ENCODE data around the gene SBSN. TPM values are rescaled to one million over a fixed set of nuclear protein-coding genes. Genes with fewer than 3 reads are reported as not detected.
A peak's percentile ranks its signal among the peaks of the same experiment; 100 is the strongest.

The SBSN gene, protein sequence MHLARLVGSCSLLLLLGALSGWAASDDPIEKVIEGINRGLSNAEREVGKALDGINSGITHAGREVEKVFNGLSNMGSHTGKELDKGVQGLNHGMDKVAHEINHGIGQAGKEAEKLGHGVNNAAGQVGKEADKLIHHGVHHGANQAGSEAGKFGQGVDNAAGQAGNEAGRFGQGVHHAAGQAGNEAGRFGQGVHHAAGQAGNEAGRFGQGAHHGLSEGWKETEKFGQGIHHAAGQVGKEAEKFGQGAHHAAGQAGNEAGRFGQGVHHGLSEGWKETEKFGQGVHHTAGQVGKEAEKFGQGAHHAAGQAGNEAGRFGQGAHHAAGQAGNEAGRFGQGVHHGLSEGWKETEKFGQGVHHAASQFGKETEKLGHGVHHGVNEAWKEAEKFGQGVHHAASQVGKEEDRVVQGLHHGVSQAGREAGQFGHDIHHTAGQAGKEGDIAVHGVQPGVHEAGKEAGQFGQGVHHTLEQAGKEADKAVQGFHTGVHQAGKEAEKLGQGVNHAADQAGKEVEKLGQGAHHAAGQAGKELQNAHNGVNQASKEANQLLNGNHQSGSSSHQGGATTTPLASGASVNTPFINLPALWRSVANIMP
- total RNA-seq (2014; rRNA removed; shearing (Covaris generic)), result 0.11 TPM in 1 of 2 replicates, not detected in the other

DNA sequence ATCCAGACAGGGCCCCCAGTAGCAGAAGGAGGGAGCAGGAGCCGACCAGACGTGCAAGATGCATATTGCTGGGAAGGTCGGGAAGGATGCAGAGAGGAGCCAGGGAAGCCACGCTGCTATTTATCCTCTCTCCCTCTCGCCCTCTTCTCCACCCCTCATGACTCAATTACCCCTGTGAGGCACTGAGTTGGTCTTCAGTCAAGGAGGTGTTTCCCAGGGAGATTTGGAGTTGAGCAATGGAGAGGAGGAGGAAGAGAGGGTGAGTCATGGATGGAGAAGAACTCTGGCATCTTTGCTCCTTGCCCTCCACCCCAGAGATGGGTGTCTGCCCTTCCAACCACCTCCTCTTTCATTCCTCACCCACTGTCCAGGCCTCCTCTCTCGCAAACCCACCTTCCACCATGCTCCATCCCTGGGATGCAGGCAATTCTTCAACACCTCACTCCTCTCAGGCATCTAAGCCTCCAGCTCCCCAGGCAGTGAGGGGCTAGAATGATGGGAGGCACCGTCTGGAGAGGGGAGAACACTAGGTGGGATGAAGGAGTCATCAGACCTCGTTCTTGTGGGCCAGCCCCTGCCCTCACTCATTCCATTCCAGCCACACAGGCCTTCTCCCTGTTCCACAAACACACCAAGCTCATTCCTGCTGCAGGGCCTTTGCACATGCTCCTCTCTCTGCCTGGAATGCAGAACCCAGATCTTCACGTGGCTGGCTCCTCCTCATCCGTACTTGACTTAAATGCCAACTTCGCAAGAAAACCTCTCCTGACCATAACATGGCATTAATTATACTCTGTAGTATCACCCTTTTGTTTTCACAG lies at the start of gene SBSN:
Gene SBSN, minus strand, starts transcription at position 94 of the 821 bp plus-strand sequence. Its CDS starts 30 bp downstream, at position 64.
- peak; percentile 51 for DNase-seq (ENCODE audit: low read depth)

GRCh38 chr19:35571406-35571965 lies 43.4 kb upstream of the SBSN start:
- no peak for DNase-seq (ENCODE audit: low read depth)

DNA sequence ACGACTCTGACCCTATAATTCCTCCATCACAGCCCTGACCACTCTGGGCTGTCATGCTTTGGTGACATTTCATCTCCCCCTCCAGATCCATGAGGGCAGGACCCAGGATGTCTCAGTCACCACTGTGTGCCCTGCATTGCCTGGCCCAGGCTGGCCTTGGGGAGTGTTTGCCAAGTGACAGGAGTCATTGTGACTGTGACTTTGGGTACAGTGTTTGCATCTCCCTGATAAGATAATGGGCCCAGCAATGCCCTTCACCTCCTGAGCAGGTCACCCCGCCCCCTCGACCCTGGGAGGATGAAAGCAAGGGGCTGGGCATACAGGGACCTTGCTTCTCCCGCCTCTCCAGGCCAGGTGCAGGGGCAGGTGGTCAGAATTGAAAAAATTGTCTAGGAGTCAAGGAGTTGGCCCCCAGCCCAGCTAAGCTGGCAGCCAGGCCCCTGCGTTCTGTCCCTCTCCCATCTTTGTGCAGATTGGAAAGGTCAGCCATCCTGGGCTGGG lies 41.2 kb upstream of the SBSN start:
- no peak for DNase-seq (ENCODE audit: low read depth)

- DNase-seq (ENCODE audit: low read depth), result no peak
These were observed 38.6 kb upstream of the SBSN start for GRCh38 chr19:35566738-35567137.

- no peak for DNase-seq (ENCODE audit: low read depth)
These were observed 37.1 kb upstream of the SBSN start for GRCh38 chr19:35565016-35565856.

DNA sequence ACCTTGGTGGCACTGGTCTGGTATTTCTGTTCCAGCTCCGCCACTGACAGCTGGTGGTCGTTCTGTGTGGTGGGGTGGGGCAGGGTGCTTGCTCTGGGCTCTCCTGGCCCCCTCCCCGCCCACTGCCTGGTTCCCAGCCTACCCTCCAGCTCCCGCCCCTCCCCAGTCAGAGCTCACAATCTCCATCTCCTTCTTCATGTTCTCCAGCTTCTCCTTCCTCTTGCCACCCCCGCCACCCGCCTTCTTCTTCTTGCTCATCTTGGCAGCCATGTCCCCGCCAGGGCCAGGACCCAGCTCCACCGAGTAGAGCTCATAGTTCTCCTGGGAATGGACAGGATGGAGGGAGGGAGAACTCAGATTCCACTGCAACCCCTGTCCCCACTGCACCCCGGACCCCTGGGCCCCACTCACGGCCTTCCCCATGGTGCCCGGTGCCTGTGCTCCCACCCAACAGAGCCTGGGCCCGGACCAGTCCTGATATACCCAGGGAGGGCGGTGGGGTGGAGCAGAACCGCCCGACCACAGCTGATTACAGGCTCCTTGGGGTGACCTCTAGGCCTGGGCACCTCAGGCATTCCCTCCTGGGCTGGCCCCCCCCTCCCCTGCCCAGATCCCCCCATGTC lies 35.2 kb upstream of the SBSN start, which contains the start of gene ATP4A:
Gene ATP4A, minus strand, starts transcription at position 452 of the 623 bp plus-strand sequence. Its CDS starts 29 bp downstream, at position 423.
- no peak for DNase-seq (ENCODE audit: low read depth)

DNA sequence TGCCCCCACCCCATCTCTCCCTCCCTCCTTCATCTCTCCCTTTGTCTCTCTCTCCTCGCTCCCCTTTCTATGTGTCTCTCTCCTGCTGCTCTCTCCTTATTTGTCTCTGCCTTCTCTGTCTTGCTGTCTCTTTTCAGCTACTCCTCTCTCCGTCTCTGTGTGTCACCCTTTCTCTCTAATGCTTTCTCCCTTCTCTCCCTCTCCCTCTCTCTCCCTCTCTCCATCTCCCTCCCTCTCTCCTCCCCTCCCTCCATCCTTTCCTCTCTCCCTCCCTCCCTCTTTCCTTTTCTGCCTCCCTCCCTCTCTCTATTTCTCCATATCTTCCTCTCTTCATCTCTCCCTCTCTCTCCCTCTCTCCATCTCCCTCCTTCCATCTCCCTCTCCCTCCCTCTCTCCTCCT lies 34.7 kb upstream of the SBSN start:
- no peak for DNase-seq (ENCODE audit: low read depth)

DNA sequence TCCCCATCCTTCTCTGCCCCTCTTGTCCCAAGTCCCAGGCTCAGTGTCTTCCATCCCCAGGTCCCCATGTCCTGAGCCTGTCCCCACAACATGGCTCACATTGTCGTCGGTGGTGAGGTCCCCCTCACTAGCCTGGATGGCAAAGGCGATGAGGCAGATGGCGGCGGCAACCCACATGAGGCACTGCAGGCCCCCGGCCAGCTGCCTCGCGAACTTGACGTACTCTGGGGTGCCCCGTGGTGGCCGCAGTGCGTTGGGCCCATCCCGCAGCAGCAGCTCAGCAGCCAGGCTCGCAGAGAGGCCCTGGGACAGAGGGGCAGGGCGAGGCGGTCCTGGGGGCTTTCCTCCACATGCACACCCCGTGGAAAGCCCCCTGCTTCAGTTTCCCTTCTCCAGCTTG lies 34.2 kb upstream of the SBSN start:
- DNase-seq (ENCODE audit: low read depth), result no peak

- DNase-seq (ENCODE audit: low read depth), result no peak
These were observed 33.3 kb upstream of the SBSN start for GRCh38 chr19:35561436-35561835.

DNA sequence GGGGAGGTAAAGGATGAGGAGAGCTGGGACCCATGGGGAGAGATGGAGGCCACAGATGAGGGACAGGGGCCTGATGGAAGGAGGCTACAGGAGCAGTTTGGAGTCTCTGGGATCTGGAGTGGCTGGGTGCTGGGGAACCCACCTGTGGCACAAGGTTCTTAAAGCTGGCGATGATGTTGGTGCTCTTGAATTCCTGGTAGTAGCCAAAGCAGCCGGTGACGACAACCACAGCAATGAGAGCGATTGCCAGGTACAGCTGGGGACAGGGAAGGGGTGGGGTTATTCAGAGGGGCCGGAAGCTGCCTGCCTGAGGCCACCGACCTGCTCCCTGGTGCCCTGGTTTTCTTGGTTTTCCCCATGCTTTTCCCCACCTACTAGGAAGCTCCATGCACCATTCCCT lies 32.6 kb upstream of the SBSN start:
- no peak for DNase-seq (ENCODE audit: low read depth)

DNA sequence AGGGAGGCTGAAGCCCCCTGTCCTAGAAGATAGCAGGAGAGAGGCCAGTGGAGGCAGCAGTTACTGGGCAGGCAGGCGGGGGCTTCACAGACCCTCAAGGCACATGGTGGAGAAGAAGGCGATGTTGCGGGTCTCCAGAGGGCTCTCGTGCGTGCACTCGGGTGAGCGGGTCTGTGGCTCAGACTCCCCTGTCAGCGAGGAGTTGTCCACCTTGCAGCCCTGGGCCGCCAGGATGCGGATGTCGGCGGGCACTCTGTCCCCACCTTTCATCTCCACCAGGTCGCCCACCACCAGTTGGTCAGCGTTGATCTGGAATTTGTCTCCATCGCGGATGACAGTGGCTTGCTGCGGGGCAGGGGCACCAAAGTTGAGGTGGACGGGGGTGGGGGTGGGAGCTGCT lies 32.2 kb upstream of the SBSN start:
- no peak for DNase-seq (ENCODE audit: low read depth)

GRCh38 chr19:35559781-35560180 lies 31.7 kb upstream of the SBSN start:
- DNase-seq (ENCODE audit: low read depth), result no peak

- DNase-seq (ENCODE audit: low read depth), result no peak
These were observed 31.2 kb upstream of the SBSN start for GRCh38 chr19:35559281-35559659.

- no peak for DNase-seq (ENCODE audit: low read depth)
These were observed 30.5 kb upstream of the SBSN start for GRCh38 chr19:35558400-35559280.

- DNase-seq (ENCODE audit: low read depth), result peak; percentile 82
These were observed 29.7 kb upstream of the SBSN start for GRCh38 chr19:35557539-35558399.

- DNase-seq (ENCODE audit: low read depth), result no peak
These were observed 28.9 kb upstream of the SBSN start for GRCh38 chr19:35556846-35557538.

DNA sequence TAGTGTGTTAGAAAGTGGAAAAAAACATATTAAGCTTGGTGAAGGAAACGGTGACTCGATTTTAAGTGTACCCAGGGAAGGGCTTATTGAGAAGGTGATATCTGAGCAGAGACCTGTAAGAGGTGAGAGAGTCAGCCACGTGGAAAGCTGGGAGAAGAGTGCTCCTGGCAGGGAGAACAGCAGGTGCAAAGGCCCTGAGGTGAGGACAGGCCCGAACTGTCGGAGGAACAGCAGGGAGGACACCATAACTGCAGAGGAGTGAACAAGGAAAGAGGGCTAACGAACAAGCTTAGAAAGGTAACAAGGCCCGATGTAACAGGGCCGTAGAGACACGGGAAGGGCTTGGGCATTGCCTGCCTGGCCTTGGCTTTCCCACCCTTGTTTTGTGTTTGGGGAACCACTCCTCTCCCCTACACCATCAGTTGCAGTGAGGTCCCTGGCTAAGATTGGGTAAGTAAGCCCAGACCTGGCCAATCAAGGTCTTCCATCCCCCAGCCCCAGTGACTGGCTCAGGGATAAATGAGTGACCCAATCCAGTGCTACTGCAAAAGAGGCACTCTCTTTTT lies 28.0 kb upstream of the SBSN start:
- no peak for DNase-seq (ENCODE audit: low read depth)
